Prostate gland (tissue), 2 donors: ENCODE results near the gene PTPRD. TPM values are rescaled to one million over a fixed set of nuclear protein-coding genes. Genes with fewer than 3 reads are reported as not detected.

ENCODE experiments used
- DNase-seq: peaks from one replicate; pipeline ENCODE4 v3.0.0-alpha.2; 2019; ENCODE audit warnings: low spot score
- H3K27ac ChIP-seq, 2 donors: fragments of 200-600 bp; sonication (generic); 2 replicates each; pipeline ENCODE4 v1.5.1; 2017 to 2019
- H3K27me3 ChIP-seq: fragments of 200-600 bp; sonication (generic); replicated peaks from 2 replicates; pipeline ENCODE4 v1.5.1; 2019; ENCODE audit not compliant: insufficient read depth
- H3K36me3 ChIP-seq, 2 donors: fragments of 200-600 bp; sonication (generic); 1 replicate in 1 of 2; 2 replicates in 1 of 2; pipeline versions ENCODE4 v1.5.1 to v1.8.1; 2017 to 2019
- H3K4me1 ChIP-seq: fragments of 200-600 bp; sonication (generic); replicated peaks from 2 replicates; pipeline ENCODE4 v1.5.1; 2019
- H3K4me3 ChIP-seq, 2 donors: fragments of 200-600 bp; sonication (generic); 2 replicates each; pipeline ENCODE4 v1.5.1; 2017 to 2019
- H3K9me3 ChIP-seq: fragments of 200-600 bp; sonication (generic); 2 replicates; pipeline ENCODE4 v1.5.1; 2017
- CTCF ChIP-seq, 4 experiments: fragments of 200-600 bp in 2 of 4; fragments of 450-650 bp in 2 of 4; sonication (generic) in 2 of 4; IDR thresholded peaks; 1 replicate in 3 of 4; 2 replicates in 1 of 4; pipeline ENCODE4 v1.5.1; 2016 to 2019; ENCODE audit warnings: antibody characterized with exemption in 4 of 4, mild to moderate bottlenecking in 2 of 4, moderate library complexity in 2 of 4
- POLR2A ChIP-seq: fragments of 450-650 bp; IDR thresholded peaks from one replicate; pipeline ENCODE4 v1.6.1; 2016; ENCODE audit warnings: antibody characterized with exemption, mild to moderate bottlenecking
- POLR2AphosphoS5 ChIP-seq: sonication (generic); formaldehyde crosslinking; IDR thresholded peaks from one replicate; pipeline ENCODE4 v1.6.1; 2017; ENCODE audit warnings: antibody characterized with exemption
- WGBS: methylation state at CpG from one replicate; pipeline ENCODE4 v1.1.5; 2018; 5-methylcytosine and 5-hydroxymethylcytosine counted together
- intact Hi-C: fragments of 100-400 bp; cut with DNase I; formaldehyde crosslinking; loops from one replicate; pipeline ENCODE4 v1.14.2; 2022
- total RNA-seq, 2 donors: library from RNA; depleted of rRNA; stranded (reverse); fragments of >200 nt; gene quantifications; one replicate each; pipeline ENCODE4 v1.1.0, GENCODE V29; 2016

Gene PTPRD
- total RNA-seq, 2 donors from 2014 or later = 5.8 to 23.1 TPM

- Histone ChIP-seq H3K27ac (no peak overlapping the region), H3K4me3 (no peak overlapping the region), H3K4me1 (no peaks in the 10 kb centered on the region), H3K9me3 (no peaks in the 10 kb centered on the region), H3K27me3 (no peaks in the 10 kb centered on the region), H3K36me3 (no peaks in the 10 kb centered on the region)
- 81% methylated on average over 2 of the region's 2 CpGs for WGBS
- intact Hi-C loops = no loop called here
- no peak for DNase-seq
- TF ChIP-seq CTCF (IDR thresholded peaks at IDR 0.05) (no peak), POLR2AphosphoS5 (no peak), POLR2A (no peak)
Observed at GRCh38 chr9:10104774-10105173, 508.0 kb downstream of the PTPRD start.

- intact Hi-C loops = no loop called here
- WGBS = 91% methylated on average over 1 of the region's 1 CpG
Observed at GRCh38 chr9:10095208-10095607, 517.6 kb downstream of the PTPRD start.

GRCh38 chr9:10094563-10094962 lies 518.2 kb downstream of the PTPRD start:
- intact Hi-C loops = no loop called here

More at GRCh38 chr9:10095208-10095607, 517.6 kb downstream of the PTPRD start:
- H3K9me3 ChIP-seq = no peaks in the 10 kb centered on the region
- no peaks in the 10 kb centered on the region for H3K27me3 ChIP-seq
- no peaks in the 10 kb centered on the region for H3K4me1 ChIP-seq
- TF ChIP-seq POLR2A (no peak), CTCF (IDR thresholded peaks at IDR 0.05) (no peak), POLR2AphosphoS5 (no peak)
- no peak overlapping the region for H3K4me3 ChIP-seq
- no peak overlapping the region for H3K27ac ChIP-seq
- no peaks in the 10 kb centered on the region for H3K36me3 ChIP-seq
- DNase-seq = no peak

GRCh38 chr9:10080012-10080411 lies 532.8 kb downstream of the PTPRD start:
- TF ChIP-seq POLR2AphosphoS5 = no peak
- no peak for TF ChIP-seq POLR2A
- TF ChIP-seq CTCF (IDR thresholded peaks at IDR 0.05) = no peak
- H3K36me3 ChIP-seq = no peaks in the 10 kb centered on the region
- no peaks in the 10 kb centered on the region for H3K9me3 ChIP-seq
- no peak overlapping the region for H3K27ac ChIP-seq
- no peaks in the 10 kb centered on the region for H3K27me3 ChIP-seq
- no peaks in the 10 kb centered on the region for H3K4me1 ChIP-seq
- no peak for DNase-seq
- H3K4me3 ChIP-seq = no peak overlapping the region
- intact Hi-C loops = no loop called here

More at GRCh38 chr9:10094563-10094962, 518.2 kb downstream of the PTPRD start:
- Histone ChIP-seq H3K27ac (no peak overlapping the region), H3K36me3 (no peaks in the 10 kb centered on the region), H3K9me3 (no peaks in the 10 kb centered on the region), H3K4me3 (no peak overlapping the region), H3K27me3 (no peaks in the 10 kb centered on the region), H3K4me1 (no peaks in the 10 kb centered on the region)
- WGBS = 77% methylated on average over 3 of the region's 3 CpGs
- no peak for DNase-seq
- TF ChIP-seq CTCF (IDR thresholded peaks at IDR 0.05) (no peak), POLR2AphosphoS5 (no peak), POLR2A (no peak)

GRCh38 chr9:10079284-10079964 lies 533.4 kb downstream of the PTPRD start:
- intact Hi-C loops = no loop called here
- Histone ChIP-seq H3K27ac (no peak overlapping the region), H3K36me3 (no peaks in the 10 kb centered on the region), H3K9me3 (no peaks in the 10 kb centered on the region), H3K4me3 (no peak overlapping the region), H3K4me1 (no peaks in the 10 kb centered on the region), H3K27me3 (no peaks in the 10 kb centered on the region)
- 58% methylated on average over 7 of the region's 7 CpGs for WGBS
- DNase-seq = no peak
- TF ChIP-seq CTCF (IDR thresholded peaks at IDR 0.05) (no peak), POLR2A (no peak), POLR2AphosphoS5 (no peak)
